Astrocyte (in vitro differentiated cells and primary cell): ENCODE results near the gene RNF152. TPM values are rescaled to one million over a fixed set of nuclear protein-coding genes. Genes with fewer than 3 reads are reported as not detected.
A peak's percentile ranks its signal among the peaks of the same experiment; 100 is the strongest.

ENCODE experiments used
- DNase-seq: peaks from one replicate; pipeline ENCODE4 v3.0.0-alpha.2; 2010; ENCODE audit warnings: low read depth
- FAIRE-seq: peaks from 2 replicates; lab custom pipeline; 2011; peaks lifted over from hg19 to GRCh38; lab: Jason Lieb, UNC
- H2AFZ ChIP-seq: 2 replicates; pipeline ENCODE4 v1.6.0; 2012; ENCODE audit warnings: low read depth, low read length, inconsistent platforms
- H3K27ac ChIP-seq: 2 replicates; pipeline ENCODE4 v1.5.1; 2011; ENCODE audit warnings: low read depth, low read length, inconsistent platforms
- H3K27me3 ChIP-seq: 2 replicates; pipeline ENCODE4 v1.6.0; 2011; ENCODE audit warnings: low read length, inconsistent platforms; ENCODE audit not compliant: insufficient read depth
- H3K36me3 ChIP-seq: 2 replicates; pipeline ENCODE4 v1.5.1; 2011; ENCODE audit warnings: low read length, inconsistent platforms; ENCODE audit not compliant: insufficient read depth
- H3K4me1 ChIP-seq: 2 replicates; pipeline ENCODE4 v1.5.1; 2011; ENCODE audit warnings: low read length, inconsistent platforms; ENCODE audit not compliant: insufficient read depth
- H3K4me2 ChIP-seq: 2 replicates; pipeline ENCODE4 v1.6.0; 2012; ENCODE audit warnings: low read length, inconsistent platforms
- H3K4me3 ChIP-seq: 2 replicates; pipeline ENCODE4 v1.5.1; 2011; ENCODE audit warnings: low read depth, mild to moderate bottlenecking, low read length, inconsistent platforms; ENCODE audit not compliant: insufficient read depth
- H3K79me2 ChIP-seq: 2 replicates; pipeline ENCODE4 v1.6.0; 2012; ENCODE audit warnings: mild to moderate bottlenecking, low read length, inconsistent platforms; ENCODE audit not compliant: insufficient read depth
- H3K9ac ChIP-seq: 2 replicates; pipeline ENCODE4 v1.6.0; 2012; ENCODE audit warnings: mild to moderate bottlenecking, low read length, inconsistent platforms
- H3K9me3 ChIP-seq: 2 replicates; pipeline ENCODE4 v1.5.1; 2012; ENCODE audit warnings: low read depth, mild to moderate bottlenecking, low read length, inconsistent platforms; ENCODE audit not compliant: insufficient read depth
- H4K20me1 ChIP-seq: 2 replicates; pipeline ENCODE4 v1.6.0; 2012; ENCODE audit warnings: low read length, inconsistent platforms; ENCODE audit not compliant: insufficient read depth
- H3K27ac Mint-ChIP-seq: one replicate; pipeline ENCODE4 v1.8.0; 2021; ENCODE audit warnings: mild to moderate bottlenecking, mixed read lengths; ENCODE audit not compliant: unreplicated experiment
- H3K27me3 Mint-ChIP-seq: one replicate; pipeline ENCODE4 v1.8.0; 2021; ENCODE audit warnings: low read depth, mixed read lengths; ENCODE audit not compliant: unreplicated experiment
- H3K36me3 Mint-ChIP-seq: one replicate; pipeline ENCODE4 v1.8.0; 2021; ENCODE audit warnings: low read depth, mixed read lengths; ENCODE audit not compliant: unreplicated experiment
- H3K4me1 Mint-ChIP-seq: one replicate; pipeline ENCODE4 v1.8.0; 2021; ENCODE audit warnings: low read depth, mixed read lengths; ENCODE audit not compliant: unreplicated experiment
- H3K4me3 Mint-ChIP-seq: one replicate; pipeline ENCODE4 v1.8.0; 2021; ENCODE audit warnings: mild to moderate bottlenecking, moderate library complexity, mixed read lengths; ENCODE audit not compliant: unreplicated experiment
- H3K9me3 Mint-ChIP-seq: one replicate; pipeline ENCODE4 v1.8.0; 2021; ENCODE audit warnings: mild to moderate bottlenecking, mixed read lengths; ENCODE audit not compliant: unreplicated experiment
- CTCF ChIP-seq: IDR thresholded peaks from 2 replicates; pipeline ENCODE4 v1.5.1; 2011; ENCODE audit warnings: low read depth, mild to moderate bottlenecking, inconsistent platforms, low read length, moderate library complexity; ENCODE audit not compliant: insufficient read depth
- EZH2 ChIP-seq: IDR thresholded peaks from 2 replicates; pipeline ENCODE4 v1.6.1; 2012; ENCODE audit warnings: mild to moderate bottlenecking, low read length, inconsistent platforms; ENCODE audit not compliant: insufficient read depth
- total RNA-seq: library from RNA; stranded (reverse); gene quantifications from 2 replicates; pipeline ENCODE4 v1.2.1, GENCODE V29; 2021

Gene RNF152
- total RNA-seq, 1 donor from 2014 or later, result 68.7 TPM

GRCh38 chr18:61854578-61855448, 38.0 kb downstream of the RNF152 start:
- Histone ChIP-seq H3K27me3 (no peaks in the 10 kb centered on the region), H2AFZ (no peak overlapping the region), H3K9me3 (no peaks in the 10 kb centered on the region), H4K20me1 (peaks cover 20% of the 10 kb centered on the region), H3K27ac (peak overlapping the region; percentile 33), H3K4me2 (peak overlapping the region; percentile 63), H3K9ac (no peak overlapping the region), H3K79me2 (peaks cover 66% of the 10 kb centered on the region), H3K4me3 (peak overlapping the region; percentile 0), H3K36me3 (no peaks in the 10 kb centered on the region), H3K4me1 (peaks cover 33% of the 10 kb centered on the region)
- Mint-ChIP-seq H3K36me3 (peaks cover 18% of the 10 kb centered on the region), H3K9me3 (peaks cover 2% of the 10 kb centered on the region), H3K4me1 (peaks cover 55% of the 10 kb centered on the region), H3K4me3 (no peak overlapping the region), H3K27ac (no peak overlapping the region), H3K27me3 (no peaks in the 10 kb centered on the region)
- FAIRE-seq, result peak; percentile 80
- TF ChIP-seq CTCF (no peak), EZH2 (no peak)
- DNase-seq, result peak; percentile 78

- Histone ChIP-seq H4K20me1 (peaks cover 22% of the 10 kb centered on the region), H3K9ac (no peak overlapping the region), H3K4me3 (no peak overlapping the region), H3K27me3 (no peaks in the 10 kb centered on the region), H3K9me3 (no peaks in the 10 kb centered on the region), H3K36me3 (no peaks in the 10 kb centered on the region), H2AFZ (no peak overlapping the region), H3K27ac (peak overlapping the region; percentile 33), H3K4me1 (peaks cover 33% of the 10 kb centered on the region), H3K79me2 (peaks cover 69% of the 10 kb centered on the region), H3K4me2 (peak overlapping the region; percentile 63)
- peak overlapping the region; percentile 64 for H3K27ac Mint-ChIP-seq
- no peaks in the 10 kb centered on the region for H3K27me3 Mint-ChIP-seq
- H3K4me3 Mint-ChIP-seq, result no peak overlapping the region
- no peak for FAIRE-seq
- TF ChIP-seq EZH2 (no peak), CTCF (no peak)
- H3K4me1 Mint-ChIP-seq, result peaks cover 57% of the 10 kb centered on the region
- H3K9me3 Mint-ChIP-seq, result peaks cover 2% of the 10 kb centered on the region
- no peak for DNase-seq
- peaks cover 12% of the 10 kb centered on the region for H3K36me3 Mint-ChIP-seq
These were observed 39.0 kb downstream of the RNF152 start for GRCh38 chr18:61853855-61854254.

GRCh38 chr18:61852496-61852895, 40.3 kb downstream of the RNF152 start:
- peak overlapping the region; percentile 53 for H3K4me2 ChIP-seq
- DNase-seq, result no peak
- peak overlapping the region; percentile 70 for H3K27ac ChIP-seq
- Mint-ChIP-seq H3K36me3 (peaks cover 7% of the 10 kb centered on the region), H3K4me1 (peaks cover 50% of the 10 kb centered on the region), H3K27ac (peak overlapping the region; percentile 82), H3K27me3 (no peaks in the 10 kb centered on the region), H3K4me3 (peak overlapping the region; percentile 22), H3K9me3 (no peaks in the 10 kb centered on the region)
- peaks cover 22% of the 10 kb centered on the region for H4K20me1 ChIP-seq
- FAIRE-seq, result no peak
- peak overlapping the region; percentile 53 for H3K9ac ChIP-seq
- no peaks in the 10 kb centered on the region for H3K36me3 ChIP-seq
- H3K27me3 ChIP-seq, result no peaks in the 10 kb centered on the region
- H3K79me2 ChIP-seq, result peaks cover 70% of the 10 kb centered on the region
- H2AFZ ChIP-seq, result no peak overlapping the region
- peaks cover 33% of the 10 kb centered on the region for H3K4me1 ChIP-seq
- no peak for TF ChIP-seq CTCF
- no peak for TF ChIP-seq EZH2
- H3K4me3 ChIP-seq, result no peak overlapping the region
- H3K9me3 ChIP-seq, result no peaks in the 10 kb centered on the region
